HL-60/S4 treated with phorbol 12-myristate 13-acetate at 8.2 ng/mL for 4 days and 3 days (cell line): ENCODE measurements around the gene OR6S1.

Experiments
- in situ Hi-C: fragments of 300-500 bp; cut with MboI; formaldehyde crosslinking; loops from 2 replicates; pipeline ENCODE4 v1.15.0; 2022; ENCODE audit warnings: low sequenced_read_pairs

Gene OR6S1

DNA sequence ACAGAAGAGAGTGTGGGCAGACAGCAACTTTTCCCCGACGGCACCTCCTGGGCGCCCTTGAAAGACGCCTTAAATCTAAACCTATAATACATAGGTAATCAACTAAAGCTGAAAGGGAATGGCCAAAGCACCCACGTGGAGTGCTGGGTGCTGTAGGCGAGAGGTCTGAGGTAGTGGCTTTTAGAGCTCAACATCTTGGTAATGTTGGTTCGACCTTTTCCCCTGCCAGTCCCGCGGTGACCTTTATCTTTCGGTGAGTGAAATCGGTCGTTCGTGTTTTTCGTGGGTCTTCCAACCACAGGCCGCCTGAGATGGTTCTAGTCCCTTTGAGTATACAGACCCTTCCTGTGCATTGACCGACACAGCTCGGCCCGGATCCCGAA, 9.1 kb downstream of the OR6S1 start:
- in situ Hi-C loops = no loop called here

DNA sequence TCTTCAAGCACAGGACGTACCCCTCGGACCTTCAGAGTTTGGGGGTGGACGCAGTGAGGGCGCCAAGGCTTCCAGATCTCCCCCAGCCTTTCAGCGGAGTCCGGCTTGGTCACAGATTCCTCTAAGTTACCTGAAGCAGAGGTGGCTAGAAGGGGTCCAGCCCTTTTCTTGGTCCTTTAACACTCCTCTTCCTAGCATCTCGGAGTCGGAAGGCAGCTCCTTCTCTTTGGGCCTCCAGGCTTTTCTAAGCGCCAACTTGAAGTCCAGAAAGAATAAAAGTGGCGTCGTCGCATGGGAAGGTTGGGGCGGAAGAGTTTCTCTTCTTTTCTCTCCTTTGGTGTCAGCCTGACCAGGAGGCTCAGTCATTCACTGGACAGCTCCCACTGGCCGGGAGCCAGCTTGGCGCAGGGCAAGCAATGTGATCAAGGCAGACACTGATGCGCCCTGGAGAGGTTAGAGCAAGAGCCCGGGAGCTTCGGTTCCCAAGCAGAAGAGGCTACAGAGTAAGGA, 9.6 kb downstream of the OR6S1 start:
- in situ Hi-C loops = no loop called here

- in situ Hi-C loops = no loop called here
These were observed 10.2 kb downstream of the OR6S1 start for GRCh38 chr14:20631023-20631879.

DNA sequence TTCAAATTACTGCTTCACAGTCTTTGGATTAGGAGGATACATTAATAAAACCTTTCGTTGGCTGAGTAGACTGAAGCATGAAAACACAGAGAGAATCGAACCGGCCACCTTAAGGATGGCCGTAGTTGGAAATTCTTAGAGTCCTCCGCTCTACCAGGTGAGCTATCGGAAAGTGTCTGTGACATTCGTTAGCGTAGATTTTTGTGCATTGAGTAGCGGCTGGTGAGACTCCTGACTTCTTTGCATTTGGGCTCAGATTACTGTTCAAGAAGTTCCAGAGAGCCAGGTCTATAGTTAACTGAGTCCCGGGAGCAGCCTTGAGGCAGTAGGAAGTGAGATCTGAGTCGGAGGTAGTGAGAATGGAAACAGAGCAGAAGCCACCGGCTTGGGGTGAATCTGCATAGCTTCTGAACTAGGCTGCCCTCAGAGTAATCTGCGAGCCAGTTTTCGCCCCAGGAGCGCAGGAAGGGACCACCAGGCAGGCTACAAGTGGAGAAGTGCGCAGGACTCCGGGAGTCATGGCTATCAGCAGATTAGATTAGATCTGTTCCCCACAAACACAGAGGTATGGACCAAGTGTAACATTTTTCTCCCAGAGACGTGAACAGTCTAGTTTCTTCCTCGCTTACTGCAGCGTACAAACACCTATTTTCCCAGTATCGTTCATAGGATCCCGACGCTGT, 11.0 kb downstream of the OR6S1 start:
- in situ Hi-C loops = no loop called here

- in situ Hi-C loops = loop anchor here (10.0 kb wide), 1 partner anchor 57 kb away; the partner anchor contains the start of genes ANG and RNASE4
These were observed 13.2 kb downstream of the OR6S1 start for GRCh38 chr14:20628063-20628854.

DNA sequence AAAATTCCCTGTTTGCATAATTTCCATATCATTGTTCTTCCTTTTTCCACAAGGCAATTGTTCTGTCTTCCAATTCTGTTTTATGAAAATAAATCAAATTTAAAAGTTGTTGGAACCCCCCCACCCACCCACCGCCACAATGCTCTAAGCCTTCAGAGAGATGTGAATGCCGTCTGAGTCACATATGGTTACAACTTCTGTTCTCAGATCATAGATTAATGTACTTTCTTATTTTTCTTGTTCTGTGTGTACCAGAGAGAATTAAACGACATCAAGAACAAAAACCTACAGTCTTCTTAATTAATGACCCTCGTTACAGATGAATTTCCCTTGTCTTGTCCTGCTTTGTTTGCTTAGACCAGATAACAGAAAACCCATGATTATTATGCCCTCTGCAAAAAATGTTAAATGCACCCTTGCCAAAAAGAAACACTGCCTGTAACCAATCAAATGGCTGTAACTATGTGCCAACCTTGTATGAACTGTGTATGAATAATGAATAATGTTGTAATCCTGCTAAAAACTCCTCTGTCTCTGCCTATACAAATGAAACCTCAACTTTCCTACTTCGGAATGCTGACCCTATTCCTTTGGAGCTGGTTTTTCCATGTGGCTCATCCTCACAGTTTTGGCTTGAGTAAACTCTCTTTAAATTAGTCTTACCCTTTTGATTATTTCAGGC, 14.0 kb downstream of the OR6S1 start:
- in situ Hi-C loops = loop anchor here (10.0 kb wide), 1 partner anchor 57 kb away; the partner anchor contains the start of genes ANG and RNASE4

DNA sequence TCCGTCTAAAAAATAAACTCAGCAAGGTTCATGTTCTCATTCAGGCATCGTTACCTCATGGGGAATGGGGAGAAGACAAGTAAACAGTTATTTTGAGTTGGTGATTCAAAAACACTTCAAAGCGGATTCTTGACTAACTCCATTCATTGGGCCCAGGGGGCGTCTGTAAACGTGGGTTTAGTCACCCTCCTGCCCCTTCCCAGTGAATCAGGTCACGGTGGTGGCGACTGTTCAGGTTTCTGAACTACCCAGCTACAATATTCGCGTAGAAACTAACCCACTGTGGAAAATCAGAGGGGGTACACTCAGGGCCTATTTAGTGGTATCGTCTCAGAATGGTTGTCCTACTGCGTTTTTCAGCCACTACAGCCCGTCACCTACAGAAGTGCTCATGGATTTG, 15.2 kb downstream of the OR6S1 start:
- in situ Hi-C loops = loop anchor here (10.0 kb wide), 1 partner anchor 59 kb away; the partner anchor contains the start of genes ANG and RNASE4

DNA sequence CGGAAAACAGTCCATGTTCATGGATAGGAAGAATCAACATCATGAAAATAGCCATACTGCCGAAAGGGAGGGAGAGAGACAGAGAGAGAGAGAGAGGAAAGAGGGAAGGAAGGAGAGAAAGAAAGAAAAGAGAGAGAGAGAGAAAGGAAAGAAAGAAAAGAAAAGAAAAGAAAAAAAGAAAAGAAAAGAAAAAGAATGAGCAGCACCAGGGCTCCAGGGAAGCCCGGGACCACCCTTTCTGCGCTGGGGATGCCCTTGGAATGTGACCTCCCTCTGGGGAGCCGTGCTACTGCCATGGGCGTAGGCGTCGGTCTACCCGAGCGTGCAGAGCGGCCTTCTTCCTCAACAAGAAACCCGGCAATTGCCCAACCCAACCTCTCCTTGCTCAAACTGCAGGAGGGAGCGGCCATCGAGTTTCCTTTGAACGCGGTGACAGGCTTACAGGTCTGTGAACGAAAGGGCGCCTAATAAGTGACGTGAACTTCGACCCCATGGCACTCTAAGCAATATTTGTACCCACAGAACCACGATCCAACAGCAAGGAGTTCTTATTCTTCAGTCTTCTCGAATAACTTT, 16.9 kb downstream of the OR6S1 start:
- in situ Hi-C loops = loop anchor here (10.0 kb wide), 1 partner anchor 60 kb away; the partner anchor contains the start of genes ANG and RNASE4

DNA sequence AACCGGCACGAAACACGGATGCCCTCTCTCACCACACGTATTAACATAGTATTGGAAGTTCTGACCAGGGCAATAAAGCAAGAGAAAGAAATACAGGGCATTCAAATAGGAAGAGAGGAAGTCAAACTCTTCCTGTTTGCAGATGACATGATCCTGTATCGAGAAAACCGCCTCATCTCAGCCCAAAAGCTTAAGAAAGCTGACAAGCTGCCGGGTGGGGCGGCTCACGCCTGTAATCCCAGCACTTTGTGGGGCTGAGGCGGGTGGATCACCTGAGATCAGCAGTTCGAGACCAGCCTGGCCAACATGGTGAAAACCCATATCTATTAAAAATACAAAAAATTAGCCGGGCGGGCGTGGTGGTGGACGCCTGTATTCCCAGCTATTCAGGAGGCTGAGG, 17.7 kb downstream of the OR6S1 start:
- in situ Hi-C loops = loop anchor here (10.0 kb wide), 1 partner anchor 61 kb away; the partner anchor contains the start of genes ANG and RNASE4

DNA sequence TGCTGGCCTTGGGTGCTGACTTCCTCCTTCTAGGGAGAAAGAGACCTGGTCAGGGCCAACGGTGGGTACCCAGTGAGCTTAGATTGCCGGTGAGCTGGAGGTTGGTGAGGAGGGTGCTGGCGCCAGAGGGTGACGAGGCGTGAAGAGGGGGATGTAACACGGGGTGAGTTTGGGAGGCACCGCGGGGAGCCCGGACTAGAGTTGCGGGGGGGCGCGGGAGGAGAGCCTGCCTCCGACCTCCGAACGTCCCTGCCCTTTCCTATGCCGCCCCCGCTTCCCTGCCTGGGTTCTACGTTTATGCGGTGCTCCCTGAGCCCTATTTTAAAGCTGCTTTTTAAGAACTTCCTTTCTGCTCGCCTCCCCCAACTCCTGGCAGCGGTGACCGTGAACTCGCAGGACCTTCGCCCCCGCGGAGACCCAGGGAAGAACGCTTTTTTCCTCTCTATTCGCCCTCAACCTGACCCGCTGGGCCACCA, 18.6 kb downstream of the OR6S1 start:
- in situ Hi-C loops = loop anchor here (10.0 kb wide), 1 partner anchor 62 kb away; the partner anchor contains the start of genes ANG and RNASE4

- in situ Hi-C loops = loop anchor here (10.0 kb wide), 1 partner anchor 64 kb away; the partner anchor contains the start of genes ANG and RNASE4
These were observed 20.6 kb downstream of the OR6S1 start for GRCh38 chr14:20620798-20621478.

GRCh38 chr14:20619688-20620087, 21.8 kb downstream of the OR6S1 start:
- in situ Hi-C loops = loop anchor here (10.0 kb wide), 1 partner anchor 65 kb away; the partner anchor contains the start of genes ANG and RNASE4

DNA sequence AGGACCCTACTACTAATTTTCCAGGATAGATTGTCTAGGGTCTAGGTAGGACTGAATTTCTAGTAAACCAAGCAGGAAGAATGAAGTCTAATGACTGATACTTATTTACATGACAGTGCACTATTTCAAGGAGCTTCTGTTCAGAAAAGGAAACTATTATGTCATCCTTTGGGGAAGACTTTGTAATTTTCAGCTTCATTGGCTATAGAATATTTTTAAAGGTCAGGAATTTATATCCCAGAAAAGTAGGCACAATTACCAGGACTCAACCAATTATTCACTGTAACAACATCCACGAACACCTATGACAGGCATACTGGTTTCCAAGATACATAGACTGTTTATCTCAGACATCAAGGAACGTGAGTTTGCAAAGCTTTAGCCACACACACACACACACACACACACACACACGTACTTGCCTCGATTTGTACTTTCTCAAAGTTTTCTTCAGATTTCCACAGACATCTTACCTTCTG, 23.2 kb downstream of the OR6S1 start:
- in situ Hi-C loops = no loop called here

GRCh38 chr14:20617138-20618003, 24.1 kb downstream of the OR6S1 start:
- in situ Hi-C loops = no loop called here

DNA sequence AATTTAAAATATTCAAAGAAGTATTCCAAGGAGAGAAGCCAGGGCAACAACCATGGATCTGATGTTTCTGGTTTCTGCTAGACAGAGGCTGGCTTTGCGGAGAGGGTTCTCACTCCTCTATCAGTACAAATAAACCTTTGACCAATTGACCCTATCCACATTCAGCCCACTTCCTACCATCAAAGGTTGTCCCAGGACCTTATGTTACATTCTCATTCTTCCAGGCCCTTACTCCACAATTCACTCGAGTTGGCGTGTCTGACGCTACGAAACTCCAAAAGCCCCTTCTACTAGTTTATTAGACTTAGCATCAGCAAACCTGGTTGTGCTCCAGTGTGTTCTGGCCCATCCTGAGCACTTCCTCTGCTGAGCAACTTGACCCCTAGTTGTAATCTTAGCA, 25.5 kb downstream of the OR6S1 start:
- in situ Hi-C loops = no loop called here

DNA sequence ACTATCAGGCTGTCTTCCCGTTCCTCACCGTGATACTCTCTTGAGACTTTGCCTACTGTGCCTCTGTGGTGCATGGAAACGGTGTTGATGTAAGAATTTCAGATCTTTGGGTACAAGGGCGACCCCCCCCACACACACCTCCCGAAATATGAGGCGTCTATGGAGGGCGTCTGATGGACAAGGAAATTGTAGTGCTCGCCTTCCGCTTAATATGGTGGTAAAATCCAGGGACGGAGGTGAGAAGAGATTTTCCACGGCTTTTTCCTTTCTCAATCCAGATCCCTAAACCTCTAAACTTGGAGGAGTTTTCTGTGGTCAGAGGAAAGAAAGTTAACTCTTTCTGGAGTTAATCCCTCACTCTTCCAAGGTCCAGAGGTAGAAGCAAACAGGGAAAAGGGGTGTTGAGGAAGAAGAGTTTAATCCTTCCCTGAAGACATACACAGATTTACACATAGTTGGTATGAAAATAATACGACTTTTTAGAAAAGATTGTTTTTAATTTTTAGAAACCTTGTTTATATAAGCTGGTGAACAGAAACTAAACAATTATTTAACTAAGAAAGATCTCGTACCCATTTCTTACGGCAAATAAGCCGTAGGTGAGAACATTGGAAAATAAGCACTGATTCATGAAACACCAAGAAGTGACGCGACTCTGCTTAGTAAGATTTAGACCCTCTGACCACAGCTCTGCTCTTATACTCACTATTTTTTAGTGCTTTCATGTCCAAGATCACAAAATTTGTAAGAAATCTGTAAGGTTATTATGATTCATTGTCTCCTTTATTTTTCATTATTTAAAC, 27.3 kb downstream of the OR6S1 start:
- in situ Hi-C loops = no loop called here
